ENCODE measurements around the gene MATK. TPM values are rescaled to one million over a fixed set of nuclear protein-coding genes. Genes with fewer than 3 reads are reported as not detected.

MATK gene
- total and polyA plus RNA-seq, 2 experiments from 2014 or later: 4.8 to 6.9 TPM

GRCh38 chr19:3803114-3803888 is 17.1 kb upstream of the MATK start:
- Histone ChIP-seq H3K36me3 (no peaks in the 10 kb centered on the region), H3K27ac (no peak overlapping the region), H3K9me3 (ENCODE audit: low read depth) (no peaks in the 10 kb centered on the region), H3K4me3 (no peak overlapping the region), H3K27me3 (peaks cover 38% of the 10 kb centered on the region), H3K4me1 (ENCODE audit: low read depth) (no peaks in the 10 kb centered on the region)
- TF ChIP-seq CTCF (IDR thresholded peaks at IDR 0.05; ENCODE audit: low read depth, low read length): no peak
- DNase-seq (ENCODE audit: low read depth in 1 of 2, low spot score in 1 of 2): no peak

- H3K4me1 ChIP-seq (ENCODE audit: low read depth): no peaks in the 10 kb centered on the region
- no peaks in the 10 kb centered on the region for H3K9me3 ChIP-seq (ENCODE audit: low read depth)
- H3K27me3 ChIP-seq: peaks cover 38% of the 10 kb centered on the region
- no peak overlapping the region for H3K4me3 ChIP-seq
- peak; percentile 26 for TF ChIP-seq CTCF (IDR thresholded peaks at IDR 0.05; ENCODE audit: low read depth, low read length)
- H3K36me3 ChIP-seq: no peaks in the 10 kb centered on the region
- DNase-seq (ENCODE audit: low read depth in 1 of 2, low spot score in 1 of 2): peak; percentile 21 to 32
- no peak overlapping the region for H3K27ac ChIP-seq
Measured at GRCh38 chr19:3801412-3802096, 15.4 kb upstream of the MATK start.

- TF ChIP-seq CTCF (IDR thresholded peaks at IDR 0.05; ENCODE audit: low read depth, low read length): no peak
- H3K36me3 ChIP-seq: no peaks in the 10 kb centered on the region
- no peaks in the 10 kb centered on the region for H3K4me1 ChIP-seq (ENCODE audit: low read depth)
- H3K4me3 ChIP-seq: no peak overlapping the region
- H3K9me3 ChIP-seq (ENCODE audit: low read depth): no peaks in the 10 kb centered on the region
- H3K27me3 ChIP-seq: peaks cover 38% of the 10 kb centered on the region
- no peak overlapping the region for H3K27ac ChIP-seq
- DNase-seq (ENCODE audit: low read depth in 1 of 2, low spot score in 1 of 2): no peak
Measured at GRCh38 chr19:3800996-3801395, 14.8 kb upstream of the MATK start.

- DNase-seq (ENCODE audit: low read depth in 1 of 2, low spot score in 1 of 2): no peak
- Histone ChIP-seq H3K27ac (no peak overlapping the region), H3K4me3 (no peak overlapping the region), H3K4me1 (ENCODE audit: low read depth) (no peaks in the 10 kb centered on the region), H3K9me3 (ENCODE audit: low read depth) (no peaks in the 10 kb centered on the region), H3K36me3 (no peaks in the 10 kb centered on the region), H3K27me3 (peaks cover 38% of the 10 kb centered on the region)
- no peak for TF ChIP-seq CTCF (IDR thresholded peaks at IDR 0.05; ENCODE audit: low read depth, low read length)
Measured at GRCh38 chr19:3798137-3798536, 12.0 kb upstream of the MATK start.

GRCh38 chr19:3796358-3796757 is 10.2 kb upstream of the MATK start:
- DNase-seq (ENCODE audit: low read depth in 1 of 2, low spot score in 1 of 2): no peak
- TF ChIP-seq CTCF (IDR thresholded peaks at IDR 0.05; ENCODE audit: low read depth, low read length): no peak
- Histone ChIP-seq H3K27ac (no peak overlapping the region), H3K4me3 (no peak overlapping the region), H3K36me3 (no peaks in the 10 kb centered on the region), H3K27me3 (peaks cover 24% of the 10 kb centered on the region), H3K9me3 (ENCODE audit: low read depth) (no peaks in the 10 kb centered on the region), H3K4me1 (ENCODE audit: low read depth) (no peaks in the 10 kb centered on the region)

Measured in cardiac muscle cell (in vitro differentiated cells and primary cell).